Tibial nerve (tissue), 4 donors: ENCODE data around the gene METAP2.

ENCODE experiments used
- CTCF ChIP-seq, 5 experiments: fragments of 200-600 bp in 3 of 5; fragments of 450-650 bp in 2 of 5; sonication (generic) in 3 of 5; IDR thresholded peaks; one replicate each; pipeline ENCODE4 v1.5.1; 2016 to 2019; ENCODE audit warnings: antibody characterized with exemption in 5 of 5, mild to moderate bottlenecking in 3 of 5, moderate library complexity in 2 of 5
- EP300 ChIP-seq, 2 donors: sonication (generic); formaldehyde crosslinking; IDR thresholded peaks; one replicate each; pipeline ENCODE4 v1.6.1; 2017; ENCODE audit warnings: antibody characterized with exemption in 2 of 2, mild to moderate bottlenecking in 1 of 2
- POLR2A ChIP-seq, 2 donors: fragments of 450-650 bp; IDR thresholded peaks; one replicate each; pipeline ENCODE4 v1.6.1; 2017; ENCODE audit warnings: antibody characterized with exemption in 2 of 2, mild to moderate bottlenecking in 2 of 2, moderate library complexity in 2 of 2

GRCh38 chr12:95494888-95495287, 20.9 kb downstream of the METAP2 start:
- TF ChIP-seq EP300 (IDR thresholded peaks at IDR 0.05) (no peak), CTCF (IDR thresholded peaks at IDR 0.05) (no peak), POLR2A (IDR thresholded peaks at IDR 0.05) (no peak)
